PC-9 (cell line): ENCODE results near the gene DTX4. TPM values are rescaled to one million over a fixed set of nuclear protein-coding genes. Genes with fewer than 3 reads are reported as not detected.
A peak's percentile ranks its signal among the peaks of the same experiment; 100 is the strongest.

ENCODE experiments used
- BruUV-seq: library from RNA; stranded (reverse); fragments of 400-500 nt; replicated peaks from 2 replicates; lab custom pipeline; 2021; lab: Mats Ljungman, UMichigan
- CTCF ChIA-PET: fragments of 300-600 bp; sonication (Branson Sonifier 250); formaldehyde crosslinking; loops from one replicate; lab custom pipeline; 2022; ENCODE audit warnings: antibody characterized with exemption; lab: Charles Lee
- POLR2A ChIA-PET: fragments of 300-600 bp; sonication (Branson Sonifier 250); formaldehyde crosslinking; loops from one replicate; lab custom pipeline; 2022; ENCODE audit warnings: antibody characterized with exemption; ENCODE audit not compliant: unreplicated experiment; lab: Charles Lee
- DNase-seq, 2 experiments: peaks; one replicate each; pipeline versions ENCODE4 v3.0.0 to v3.0.0-alpha.2; 2015 to 2022; ENCODE audit warnings: mixed read lengths in 1 of 2
- H2AFZ ChIP-seq: fragments of 200-600 bp; sonication (generic); 2 replicates; pipeline ENCODE4 v1.8.1; 2017; ENCODE audit warnings: antibody characterized with exemption
- H3F3A ChIP-seq: fragments of 200-600 bp; sonication (generic); 2 replicates; pipeline ENCODE4 v1.8.1; 2017; ENCODE audit warnings: antibody characterized with exemption, mild to moderate bottlenecking, low read depth; ENCODE audit not compliant: insufficient read depth
- H3K27ac ChIP-seq: fragments of 200-600 bp; sonication (generic); 2 replicates; pipeline ENCODE4 v1.6.1; 2016; ENCODE audit warnings: mixed run types
- H3K27me3 ChIP-seq: fragments of 200-600 bp; sonication (generic); 2 replicates; pipeline ENCODE4 v1.6.1; 2016; ENCODE audit warnings: low read depth, mixed run types; ENCODE audit not compliant: insufficient read depth
- H3K36me3 ChIP-seq: fragments of 200-600 bp; sonication (generic); 2 replicates; pipeline ENCODE4 v1.6.1; 2016; ENCODE audit warnings: low read depth, mixed run types
- H3K4me1 ChIP-seq: fragments of 200-600 bp; sonication (generic); replicated peaks from 2 replicates; pipeline ENCODE4 v1.6.1; 2016; ENCODE audit warnings: mixed run types; ENCODE audit not compliant: insufficient read depth
- H3K4me2 ChIP-seq: fragments of 200-600 bp; sonication (generic); 2 replicates; pipeline ENCODE4 v1.6.1; 2017; ENCODE audit warnings: mixed run types
- H3K4me3 ChIP-seq: fragments of 200-600 bp; sonication (generic); 2 replicates; pipeline ENCODE4 v1.6.1; 2016; ENCODE audit warnings: mixed run types
- H3K79me2 ChIP-seq: fragments of 200-600 bp; sonication (generic); 2 replicates; pipeline ENCODE4 v1.6.1; 2017; ENCODE audit warnings: low read depth, mixed run types
- H3K9me2 ChIP-seq: fragments of 200-600 bp; sonication (generic); 2 replicates; pipeline ENCODE4 v1.8.1; 2017; ENCODE audit warnings: mild to moderate bottlenecking; ENCODE audit not compliant: insufficient read depth
- H3K9me3 ChIP-seq: fragments of 200-600 bp; sonication (generic); 2 replicates; pipeline ENCODE4 v1.8.1; 2016; ENCODE audit warnings: low read depth; ENCODE audit not compliant: insufficient read depth
- H4K20me1 ChIP-seq: fragments of 200-600 bp; sonication (generic); 2 replicates; pipeline ENCODE4 v1.8.1; 2017; ENCODE audit not compliant: insufficient read depth
- EZH2 ChIP-seq: fragments of 200-600 bp; sonication (generic); IDR thresholded peaks from 2 replicates; pipeline ENCODE4 v1.8.0; 2017; ENCODE audit warnings: antibody characterized with exemption, low read depth
- intact Hi-C: fragments of 100-400 bp; cut with micrococcal nuclease; formaldehyde crosslinking; loops from one replicate; pipeline ENCODE4 v1.10.0; 2022; ENCODE audit not compliant: unreplicated experiment
- total RNA-seq: library from RNA; stranded (reverse); gene quantifications from 2 replicates; pipeline ENCODE4 v1.2.3, GENCODE V29; 2021
- TF ChIP-seq, protein P1 (sequence below): fragments of 200-600 bp; sonication (generic); conservative IDR thresholded peaks from 2 replicates; pipeline ENCODE4 v1.6.1; 2017; ENCODE audit warnings: mixed run types, antibody characterized with exemption, mild to moderate bottlenecking, moderate library complexity

DTX4 gene
- total RNA-seq, 1 experiment from 2014 or later: 34.5 TPM

DNA sequence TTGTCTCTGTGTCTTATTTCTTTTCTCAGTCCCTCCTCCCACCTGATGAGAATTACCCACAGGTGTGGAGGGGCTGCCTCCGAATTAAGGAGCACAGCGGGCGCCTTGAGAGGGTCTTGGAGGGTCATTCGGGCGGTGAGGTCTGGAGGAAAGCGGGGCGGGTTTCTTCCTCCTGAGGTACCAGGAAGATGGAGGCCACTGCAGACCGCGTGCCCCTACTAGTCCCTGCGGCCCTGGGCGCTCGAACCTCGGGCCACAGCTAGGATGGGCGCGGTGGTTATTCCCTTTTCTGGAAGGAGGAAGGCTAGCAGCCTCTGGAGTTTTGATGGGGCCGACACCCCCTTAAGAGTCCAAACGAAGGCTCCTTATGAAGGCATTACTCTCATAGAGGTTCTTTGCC lies 34.7 kb upstream of the DTX4 start:
- intact Hi-C loops: no loop called here
- no peak for TF ChIP-seq EZH2
- TF ChIP-seq, protein P1, sequence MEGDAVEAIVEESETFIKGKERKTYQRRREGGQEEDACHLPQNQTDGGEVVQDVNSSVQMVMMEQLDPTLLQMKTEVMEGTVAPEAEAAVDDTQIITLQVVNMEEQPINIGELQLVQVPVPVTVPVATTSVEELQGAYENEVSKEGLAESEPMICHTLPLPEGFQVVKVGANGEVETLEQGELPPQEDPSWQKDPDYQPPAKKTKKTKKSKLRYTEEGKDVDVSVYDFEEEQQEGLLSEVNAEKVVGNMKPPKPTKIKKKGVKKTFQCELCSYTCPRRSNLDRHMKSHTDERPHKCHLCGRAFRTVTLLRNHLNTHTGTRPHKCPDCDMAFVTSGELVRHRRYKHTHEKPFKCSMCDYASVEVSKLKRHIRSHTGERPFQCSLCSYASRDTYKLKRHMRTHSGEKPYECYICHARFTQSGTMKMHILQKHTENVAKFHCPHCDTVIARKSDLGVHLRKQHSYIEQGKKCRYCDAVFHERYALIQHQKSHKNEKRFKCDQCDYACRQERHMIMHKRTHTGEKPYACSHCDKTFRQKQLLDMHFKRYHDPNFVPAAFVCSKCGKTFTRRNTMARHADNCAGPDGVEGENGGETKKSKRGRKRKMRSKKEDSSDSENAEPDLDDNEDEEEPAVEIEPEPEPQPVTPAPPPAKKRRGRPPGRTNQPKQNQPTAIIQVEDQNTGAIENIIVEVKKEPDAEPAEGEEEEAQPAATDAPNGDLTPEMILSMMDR: no peak
- Histone ChIP-seq H3F3A (peaks cover 9% of the 10 kb centered on the region), H3K27me3 (no peaks in the 10 kb centered on the region), H3K4me1 (peaks cover 8% of the 10 kb centered on the region), H2AFZ (no peak overlapping the region), H3K4me2 (no peak overlapping the region), H3K4me3 (no peak overlapping the region), H4K20me1 (no peaks in the 10 kb centered on the region), H3K9me3 (0 out of 2 replicates have a peak, but pooled peaks cover 4% of the 10 kb centered on the region), H3K79me2 (no peaks in the 10 kb centered on the region), H3K9me2 (no peaks in the 10 kb centered on the region), H3K27ac (no peak overlapping the region), H3K36me3 (peaks cover 1% of the 10 kb centered on the region; the same call in 1 of the 2 replicates)
- BruUV-seq: no TSS peak
- DNase-seq: no peak
- POLR2A ChIA-PET: interaction anchor here (0.6 kb wide), 1 partner anchor 1709 kb away, joined by 7 read pairs; no protein-coding TSS in a partner anchor
- CTCF ChIA-PET: no interaction called here

- Histone ChIP-seq H3K79me2 (no peaks in the 10 kb centered on the region), H3K4me2 (no peak overlapping the region), H3K4me3 (no peak overlapping the region), H3K27me3 (no peaks in the 10 kb centered on the region), H3K36me3 (no peaks in the 10 kb centered on the region), H3K4me1 (peaks cover 11% of the 10 kb centered on the region), H2AFZ (no peak overlapping the region), H3K9me3 (no peaks in the 10 kb centered on the region), H4K20me1 (no peaks in the 10 kb centered on the region), H3K27ac (no peak overlapping the region), H3F3A (peaks cover 21% of the 10 kb centered on the region), H3K9me2 (no peaks in the 10 kb centered on the region)
- BruUV-seq: no TSS peak
- CTCF ChIA-PET: interaction anchor here (0.6 kb wide), 1 partner anchor 611 kb away, joined by 3 read pairs; no protein-coding TSS in a partner anchor
- POLR2A ChIA-PET: no interaction called here
- no peak for DNase-seq
- intact Hi-C loops: no loop called here
- TF ChIP-seq, protein P1: no peak
- TF ChIP-seq EZH2: no peak
Measured at GRCh38 chr11:59138643-59139042, 33.3 kb upstream of the DTX4 start.

DNA sequence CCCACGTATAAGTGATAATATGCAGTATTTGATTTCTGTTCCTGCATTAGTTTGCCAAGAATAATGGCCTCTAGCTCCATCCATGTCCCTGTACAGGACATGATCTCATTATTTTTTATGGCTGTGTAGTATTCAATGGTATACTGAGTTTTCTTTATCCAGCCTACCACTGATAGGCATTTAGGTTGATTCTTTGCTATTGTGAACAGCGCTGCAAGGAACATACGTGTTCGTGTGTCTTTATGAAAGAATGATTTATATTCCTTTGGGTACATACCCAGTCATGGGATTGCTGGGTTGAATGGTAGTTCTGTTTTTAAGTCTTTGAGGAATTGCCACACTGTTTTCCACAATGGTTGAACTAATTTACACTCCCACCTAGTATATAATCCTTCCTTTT lies 30.7 kb upstream of the DTX4 start:
- intact Hi-C loops: loop anchor here (5.0 to 10.0 kb wide), 2 partner anchors 46 to 1476 kb away; partner anchors contain the start of gene ZDHHC5
- DNase-seq: no peak
- Histone ChIP-seq H3K27ac (no peak overlapping the region), H3K4me1 (peaks cover 36% of the 10 kb centered on the region), H3K9me2 (no peaks in the 10 kb centered on the region), H3K4me2 (peak overlapping the region; percentile 78), H2AFZ (no peak overlapping the region), H3F3A (peaks cover 29% of the 10 kb centered on the region), H3K4me3 (0 out of 2 replicates have a peak overlapping the region, but pooled peaks have one; percentile 72), H4K20me1 (no peaks in the 10 kb centered on the region), H3K36me3 (0 out of 2 replicates have a peak, but pooled peaks cover 1% of the 10 kb centered on the region), H3K9me3 (no peaks in the 10 kb centered on the region), H3K27me3 (no peaks in the 10 kb centered on the region), H3K79me2 (no peaks in the 10 kb centered on the region)
- TF ChIP-seq EZH2: no peak
- TF ChIP-seq, protein P1: no peak
- CTCF ChIA-PET: interaction anchor here (0.8 to 1.8 kb wide), 2 partner anchors 14 to 17 kb away, joined by 3 to 11 read pairs; no protein-coding TSS in a partner anchor
- POLR2A ChIA-PET: no interaction called here
- BruUV-seq: no TSS peak
